ENCODE measurements around the gene GKN1.

Gene GKN1

DNA sequence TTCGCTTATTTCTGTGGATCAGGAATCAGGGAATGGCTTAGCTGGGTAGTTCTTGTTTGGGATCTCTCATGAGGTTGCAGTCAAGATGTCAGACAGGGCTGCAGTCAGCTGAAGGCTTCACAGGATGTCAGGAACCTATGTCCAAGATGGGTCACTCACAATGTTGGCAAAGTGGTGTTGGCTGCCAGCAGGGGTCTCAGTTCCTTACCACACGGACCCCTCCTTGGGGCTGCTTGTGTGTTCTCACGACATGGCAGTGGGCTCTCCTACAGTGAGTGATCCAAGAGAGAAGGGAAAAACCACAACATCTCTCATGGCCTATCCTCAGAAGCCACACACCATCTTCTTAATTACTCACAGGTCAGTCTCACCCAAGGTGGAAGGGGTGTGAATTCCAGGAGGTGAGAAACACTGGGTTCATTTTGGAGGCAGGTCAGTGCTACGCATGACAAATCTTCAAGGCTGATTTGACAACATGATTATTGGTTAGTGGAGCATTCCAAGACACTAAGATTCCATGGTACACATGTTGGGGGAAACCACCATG is 37.2 kb downstream of the GKN1 start:
- DNase-seq = no peak

DNA sequence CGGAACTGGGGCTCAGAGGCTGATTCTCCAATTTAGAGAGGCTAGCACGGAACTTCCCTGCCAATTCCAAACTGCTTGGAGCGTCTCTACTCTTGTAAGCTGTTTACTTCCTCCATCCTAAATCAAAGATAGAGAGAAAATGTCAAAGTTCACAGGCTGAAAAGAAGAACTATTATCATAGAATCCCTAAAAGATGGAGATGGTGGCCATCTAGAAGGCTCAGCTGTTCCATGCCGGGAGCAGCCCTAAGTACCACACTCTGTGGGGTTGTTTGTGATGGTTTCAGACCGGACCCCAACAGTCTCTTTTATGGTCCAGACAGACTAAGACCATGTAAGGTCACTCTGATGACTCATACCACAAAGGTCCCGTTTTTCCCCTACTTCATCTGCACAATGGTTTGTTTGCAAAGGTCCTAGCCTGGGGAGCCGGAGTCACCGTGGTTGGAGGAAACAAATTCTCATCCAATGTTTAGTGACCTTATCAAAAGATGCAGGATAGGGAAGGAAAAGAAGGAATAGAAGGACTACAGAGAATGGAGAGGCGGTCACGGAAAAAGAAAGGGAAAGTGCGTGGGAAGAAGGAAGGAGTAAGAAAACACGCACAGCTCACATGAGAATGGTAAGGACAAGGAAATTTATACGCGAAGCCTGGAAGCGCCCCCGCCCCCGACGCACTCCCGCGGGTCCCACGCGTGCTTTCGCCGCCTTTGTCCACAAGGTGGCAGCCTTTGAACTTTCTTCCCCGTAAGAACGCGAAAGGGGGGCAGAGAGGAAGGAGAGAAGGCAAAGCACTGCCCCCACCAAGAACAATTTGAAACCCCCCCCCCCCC is 38.1 kb downstream of the GKN1 start:
- peak; percentile 61 for DNase-seq

DNA sequence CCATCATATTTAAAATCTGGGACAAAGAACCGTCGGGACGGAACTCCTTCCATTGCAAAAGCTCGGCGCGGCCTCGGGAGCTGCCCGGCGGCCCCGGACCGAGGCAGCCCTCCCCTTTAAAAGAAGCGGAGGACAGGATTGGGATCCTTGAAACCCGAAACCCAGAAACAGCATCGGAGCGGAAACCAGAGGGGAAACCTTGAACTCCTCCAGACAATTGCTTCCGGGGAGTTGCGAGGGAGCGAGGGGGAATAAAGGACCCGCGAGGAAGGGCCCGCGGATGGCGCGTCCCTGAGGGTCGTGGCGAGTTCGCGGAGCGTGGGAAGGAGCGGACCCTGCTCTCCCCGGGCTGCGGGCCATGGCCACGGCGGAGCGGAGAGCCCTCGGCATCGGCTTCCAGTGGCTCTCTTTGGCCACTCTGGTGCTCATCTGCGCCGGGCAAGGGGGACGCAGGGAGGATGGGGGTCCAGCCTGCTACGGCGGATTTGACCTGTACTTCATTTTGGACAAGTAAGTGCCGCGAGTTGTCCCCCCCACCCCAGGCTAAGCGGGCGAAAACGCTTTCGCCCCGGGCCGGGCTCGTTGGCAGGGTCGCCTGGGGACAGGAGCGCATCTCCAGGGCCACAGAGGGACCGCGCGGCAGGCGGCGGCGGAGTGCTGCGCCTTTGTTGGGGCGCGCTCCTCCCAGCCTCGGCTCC is 38.9 kb downstream of the GKN1 start, which contains the start of gene ANTXR1:
Gene ANTXR1, plus strand, starts transcription at position 38 of the 698 bp plus-strand sequence. Its CDS starts 321 bp downstream, at position 359.
- DNase-seq = peak; percentile 61

DNA sequence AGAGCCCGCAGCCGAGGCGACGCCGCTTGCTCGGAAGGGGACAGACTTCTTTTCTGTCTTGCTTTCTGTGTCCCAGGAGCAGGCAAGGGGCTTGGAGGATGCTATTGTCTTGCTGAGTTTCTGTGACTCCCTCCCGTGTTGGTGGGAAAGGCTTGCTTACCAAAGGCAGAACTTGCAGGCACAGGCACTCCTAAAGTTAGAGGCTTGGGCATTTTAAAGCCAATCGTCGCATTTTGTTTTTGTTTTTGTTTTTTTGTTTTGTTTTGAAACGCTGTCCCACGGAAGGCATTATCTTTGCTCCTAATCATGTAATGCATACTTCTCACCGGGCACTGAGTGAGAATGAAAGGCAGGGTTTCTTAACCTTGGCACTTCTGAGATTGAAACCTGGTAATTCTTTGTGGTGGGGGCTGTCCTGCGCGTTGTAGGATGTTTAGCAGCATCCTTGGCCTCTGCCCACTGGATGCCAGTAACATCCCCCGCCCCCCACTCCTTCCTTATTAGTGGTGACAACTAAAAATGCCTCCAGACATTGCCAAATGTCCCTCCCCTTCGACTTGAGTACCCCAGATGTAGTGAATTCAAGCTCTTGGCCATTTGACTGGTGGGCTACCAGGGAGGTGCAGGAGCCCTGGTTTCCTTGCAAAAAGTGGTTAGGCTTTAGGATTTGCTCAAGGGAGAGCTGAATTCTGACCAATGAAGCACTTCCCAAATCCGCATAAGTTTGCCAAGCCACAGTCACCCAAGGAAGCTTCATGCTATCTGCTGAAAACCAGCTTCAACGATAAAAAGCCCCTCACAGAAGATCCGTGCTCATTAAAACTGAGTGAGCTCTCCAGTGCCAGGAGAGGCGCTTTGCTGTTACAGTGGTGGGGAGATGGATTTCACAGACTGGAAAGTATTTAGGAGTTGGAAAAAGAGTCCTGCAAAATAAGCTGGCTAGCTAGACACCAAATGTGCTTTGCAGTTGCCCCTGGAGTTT is 39.7 kb downstream of the GKN1 start:
- no peak for DNase-seq

DNA sequence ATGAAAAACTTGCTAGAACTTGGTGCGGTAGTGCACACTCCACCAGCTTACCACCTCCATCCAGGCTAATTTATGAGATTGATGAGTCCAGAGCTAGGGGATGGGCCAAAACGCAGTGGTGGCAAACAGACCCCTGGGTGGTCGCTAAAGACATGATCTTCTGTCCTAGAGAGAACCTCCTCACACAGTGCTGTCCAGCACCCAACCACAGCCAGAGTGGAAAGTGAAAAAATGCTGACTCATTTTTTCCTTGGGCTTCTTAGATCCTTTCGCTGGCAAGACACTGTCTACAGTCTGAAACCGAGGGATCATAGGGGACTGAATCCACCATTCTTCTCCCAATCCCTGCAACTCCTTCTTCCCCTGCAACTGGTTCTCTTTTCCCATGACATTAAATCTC is 42.6 kb downstream of the GKN1 start:
- DNase-seq = no peak

DNA sequence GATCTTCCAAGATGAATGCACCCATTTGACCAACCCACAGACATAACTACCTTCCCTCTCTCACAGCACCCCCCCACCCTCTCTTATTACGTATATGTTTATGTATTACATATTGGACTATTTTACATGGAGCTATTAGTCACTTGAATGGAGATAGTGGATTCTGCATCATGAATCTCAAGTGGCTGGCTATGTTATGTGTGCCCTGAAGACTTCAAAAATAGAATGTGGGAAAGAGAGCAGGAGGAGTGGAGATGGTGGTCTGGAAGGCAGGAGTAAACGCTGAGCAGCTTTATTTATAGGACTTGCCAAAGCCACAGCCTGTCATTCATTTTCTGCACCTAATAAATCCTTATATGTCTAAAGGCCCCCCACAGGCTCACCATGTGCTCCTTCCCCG is 43.4 kb downstream of the GKN1 start:
- DNase-seq = no peak

DNA sequence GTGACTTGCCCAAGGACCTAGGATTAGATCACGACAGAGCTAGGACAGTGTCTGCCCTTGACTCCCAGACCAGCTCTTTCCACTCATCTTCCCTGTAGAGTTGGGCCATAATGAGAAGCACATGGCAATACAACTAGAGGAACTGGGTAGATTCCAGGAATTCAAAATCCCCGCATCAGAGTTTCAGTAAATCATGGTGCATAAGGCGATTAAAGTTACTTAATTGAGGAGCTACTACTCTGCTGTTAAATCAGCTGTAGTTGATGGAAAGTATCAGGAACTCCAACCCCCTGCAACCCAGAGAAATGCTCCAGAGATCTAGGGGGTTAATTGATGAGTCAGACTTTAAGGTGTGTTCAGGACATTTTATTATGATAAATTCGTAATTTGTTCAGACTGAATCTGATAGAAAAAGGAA is 44.3 kb downstream of the GKN1 start:
- no peak for DNase-seq

DNA sequence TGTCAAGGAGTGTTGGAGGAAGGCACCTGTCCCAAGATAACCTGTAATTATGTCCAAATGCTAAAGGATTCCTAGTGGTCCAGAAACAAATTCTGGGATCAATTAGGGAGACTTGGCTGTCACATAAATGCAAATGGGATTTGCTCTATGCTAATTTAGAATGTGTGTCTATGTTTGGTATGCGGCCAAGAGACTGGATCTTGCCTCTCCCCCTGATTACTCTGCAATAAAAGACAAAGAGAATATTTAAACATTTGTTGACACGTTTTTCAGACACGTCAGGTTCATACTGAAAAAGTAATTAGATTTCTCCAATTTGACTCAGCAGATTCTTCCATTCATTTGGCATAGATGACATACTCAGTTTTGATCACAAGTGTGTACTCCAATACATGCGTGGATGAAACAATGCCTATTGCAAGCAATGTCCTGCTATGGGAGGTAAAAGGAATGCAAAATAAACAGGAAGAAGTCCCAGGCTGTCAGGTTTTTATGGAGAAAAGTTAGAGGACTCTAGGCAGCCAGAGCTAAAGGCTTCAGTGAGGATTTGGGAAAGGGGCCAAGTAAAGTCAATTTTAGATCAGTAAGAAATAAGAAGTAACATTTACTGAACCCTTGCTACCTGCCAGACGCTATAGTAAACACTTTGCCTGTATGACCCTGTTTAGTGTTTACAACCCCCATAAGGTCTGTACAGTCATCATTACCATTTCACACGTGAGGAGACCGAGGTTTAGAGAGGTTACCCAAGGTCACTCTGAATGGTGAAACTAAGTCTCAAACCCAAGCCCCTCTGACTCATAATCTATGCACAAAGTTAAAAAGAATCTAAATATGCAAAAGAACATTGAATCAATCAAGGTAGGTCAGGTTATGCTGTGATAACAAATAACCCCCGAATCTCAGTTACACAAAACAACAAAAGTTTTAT is 46.3 kb downstream of the GKN1 start:
- no peak for DNase-seq

DNA sequence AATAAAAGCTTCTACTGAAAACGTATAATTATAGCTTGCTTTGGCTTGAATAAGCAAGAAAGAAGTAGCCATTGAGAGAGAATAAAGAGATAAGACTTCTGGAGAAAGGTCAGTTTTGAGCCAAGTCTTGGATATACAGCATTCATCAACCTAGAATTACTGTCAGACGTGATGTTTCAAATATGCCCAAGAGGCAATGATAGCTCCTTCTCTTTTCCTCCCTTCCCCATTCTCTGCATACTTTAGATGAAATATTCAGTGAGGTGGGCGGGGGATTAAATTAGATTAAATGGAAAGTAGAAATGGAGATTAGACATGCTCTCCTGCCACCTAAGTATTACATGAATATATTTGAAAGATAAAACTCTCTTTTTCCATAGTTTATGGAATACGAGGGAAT is 47.3 kb downstream of the GKN1 start:
- DNase-seq = no peak

DNA sequence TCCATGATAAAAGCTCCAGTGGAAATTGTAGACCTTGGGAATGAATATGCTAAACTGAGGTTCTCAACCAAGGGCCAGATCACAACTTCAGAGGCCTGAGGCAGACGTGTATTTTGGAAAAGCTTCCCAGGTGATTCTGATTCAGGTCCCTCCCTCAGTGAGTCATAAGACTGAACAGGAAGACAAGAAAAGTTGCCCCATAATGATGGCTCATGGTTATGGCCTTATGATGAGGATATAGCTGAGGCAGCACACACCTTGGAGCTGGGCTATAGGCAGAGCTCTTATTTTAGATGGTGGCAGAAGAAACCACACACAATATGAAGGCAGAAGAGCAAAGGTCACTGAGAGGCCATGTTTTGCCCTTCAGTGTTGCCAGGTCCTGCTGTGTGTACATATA is 48.1 kb downstream of the GKN1 start:
- DNase-seq = no peak

DNA sequence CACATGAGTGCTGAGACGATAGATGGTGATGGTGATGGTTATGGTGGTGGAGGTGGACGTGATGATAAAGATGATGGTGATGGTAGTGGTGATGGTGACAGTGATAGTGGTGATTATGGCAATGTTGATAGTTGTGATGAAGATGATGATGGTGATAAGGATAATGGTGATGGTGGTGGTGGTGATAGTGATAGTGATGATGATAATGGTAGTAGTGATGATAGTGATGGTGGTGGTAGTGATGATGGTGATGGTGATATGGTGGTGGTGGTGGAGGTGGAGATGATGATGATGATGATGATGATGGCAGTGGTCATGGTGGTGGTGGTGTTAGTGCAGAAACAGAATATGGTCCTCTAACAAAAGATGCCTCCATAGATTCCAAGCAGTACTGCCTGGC is 48.8 kb downstream of the GKN1 start:
- no peak for DNase-seq

DNA sequence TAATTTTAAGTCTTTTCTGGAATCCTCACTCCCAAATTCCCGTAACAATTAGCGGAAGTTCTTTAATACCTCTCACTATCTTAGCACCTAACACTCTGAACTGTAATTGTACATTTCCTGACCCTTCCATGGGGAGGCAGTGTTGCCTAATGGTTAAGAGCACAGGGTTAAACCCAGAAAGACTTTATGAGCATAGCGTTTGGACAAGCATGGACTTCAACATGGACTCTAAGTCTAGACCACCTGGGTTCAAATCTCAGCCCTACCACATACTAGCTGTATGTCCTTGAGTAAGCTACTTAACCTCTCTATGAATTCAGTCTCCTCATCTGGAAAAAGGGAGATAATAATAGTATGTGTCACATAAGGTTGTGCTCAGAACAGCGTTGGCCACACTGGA is 51.6 kb downstream of the GKN1 start:
- DNase-seq = no peak

DNA sequence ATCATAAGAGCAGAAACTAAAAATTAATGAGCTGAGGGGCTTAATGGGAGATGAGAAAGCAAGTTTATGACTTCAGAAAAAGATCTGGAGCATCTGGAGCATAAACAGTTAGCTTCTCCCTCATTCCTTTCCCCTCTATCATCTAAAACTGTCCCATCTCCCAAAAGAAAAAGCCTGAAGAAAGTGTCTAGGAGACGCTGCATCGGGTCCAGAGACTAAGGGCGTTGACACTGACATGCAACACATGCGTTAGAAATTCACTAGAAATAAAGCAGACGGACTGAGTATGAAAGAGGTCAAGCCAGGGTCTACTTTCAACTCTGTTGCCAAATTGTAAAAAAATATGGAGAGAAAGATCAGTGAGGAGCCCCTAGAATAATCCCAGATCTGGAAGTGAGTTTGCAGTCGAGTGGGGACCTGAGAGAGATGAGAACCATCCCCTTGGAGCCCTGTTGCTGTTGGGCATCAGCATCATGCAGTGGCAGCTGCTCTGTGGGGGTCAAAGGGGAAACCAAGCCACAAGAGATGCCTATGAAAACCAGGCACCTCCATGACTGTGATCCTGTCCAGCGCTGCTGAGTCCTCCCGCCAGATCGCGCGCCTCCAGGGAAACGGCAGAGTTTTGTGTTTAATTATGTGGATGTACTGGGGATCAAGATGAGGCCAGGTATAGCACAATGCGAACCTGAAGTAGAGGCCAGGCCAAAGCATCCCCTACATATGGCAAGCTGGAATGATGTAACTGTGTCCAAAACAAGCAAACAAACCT is 52.4 kb downstream of the GKN1 start:
- no peak for DNase-seq

Data from DMS79 (cell line).